GM19438 (cell line): ENCODE results near the gene SHBG.
"Not testable (repeated sequence)": the region's sequence is repeated elsewhere in the genome, so short reads cannot be mapped to it uniquely, and the experiment has no call there.

ENCODE experiments used
- ATAC-seq: cut with Tn5 transposase; IDR thresholded peaks from one replicate; pipeline ENCODE4 v1.9.1; 2021; ENCODE audit warnings: low read depth; ENCODE audit not compliant: unreplicated experiment

Gene SHBG, protein sequence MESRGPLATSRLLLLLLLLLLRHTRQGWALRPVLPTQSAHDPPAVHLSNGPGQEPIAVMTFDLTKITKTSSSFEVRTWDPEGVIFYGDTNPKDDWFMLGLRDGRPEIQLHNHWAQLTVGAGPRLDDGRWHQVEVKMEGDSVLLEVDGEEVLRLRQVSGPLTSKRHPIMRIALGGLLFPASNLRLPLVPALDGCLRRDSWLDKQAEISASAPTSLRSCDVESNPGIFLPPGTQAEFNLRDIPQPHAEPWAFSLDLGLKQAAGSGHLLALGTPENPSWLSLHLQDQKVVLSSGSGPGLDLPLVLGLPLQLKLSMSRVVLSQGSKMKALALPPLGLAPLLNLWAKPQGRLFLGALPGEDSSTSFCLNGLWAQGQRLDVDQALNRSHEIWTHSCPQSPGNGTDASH

DNA sequence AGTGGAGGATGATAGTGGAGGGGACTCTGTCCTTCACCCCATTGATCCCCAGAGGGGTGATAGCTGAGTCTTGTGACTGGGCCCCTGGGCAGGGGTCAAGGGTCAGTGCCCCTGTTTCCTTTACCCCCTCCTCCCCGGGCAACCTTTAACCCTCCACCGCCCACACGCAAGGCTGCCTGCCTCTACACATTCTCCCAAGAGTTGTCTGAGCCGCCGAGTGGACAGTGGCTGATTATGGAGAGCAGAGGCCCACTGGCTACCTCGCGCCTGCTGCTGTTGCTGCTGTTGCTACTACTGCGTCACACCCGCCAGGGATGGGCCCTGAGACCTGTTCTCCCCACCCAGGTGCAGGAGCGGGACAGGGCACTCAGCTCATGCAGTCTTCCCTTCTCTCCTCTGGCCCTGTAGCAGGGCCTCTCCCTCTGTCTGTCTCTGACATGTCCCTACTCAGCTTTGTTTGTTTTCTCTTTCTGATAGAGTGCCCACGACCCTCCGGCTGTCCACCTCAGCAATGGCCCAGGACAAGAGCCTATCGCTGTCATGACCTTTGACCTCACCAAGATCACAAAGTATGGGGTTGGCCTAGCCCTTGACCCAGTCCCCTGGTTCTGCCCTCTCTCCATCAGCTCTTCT is at the start of gene SHBG:
Gene SHBG, plus strand, starts transcription at position 197 of the 633 bp plus-strand sequence. Its CDS starts 38 bp downstream, at position 235.
- ATAC-seq, result no peak

GRCh38 chr17:7580604-7581575 is 49.0 kb upstream of the SHBG start:
- no peak for ATAC-seq

DNA sequence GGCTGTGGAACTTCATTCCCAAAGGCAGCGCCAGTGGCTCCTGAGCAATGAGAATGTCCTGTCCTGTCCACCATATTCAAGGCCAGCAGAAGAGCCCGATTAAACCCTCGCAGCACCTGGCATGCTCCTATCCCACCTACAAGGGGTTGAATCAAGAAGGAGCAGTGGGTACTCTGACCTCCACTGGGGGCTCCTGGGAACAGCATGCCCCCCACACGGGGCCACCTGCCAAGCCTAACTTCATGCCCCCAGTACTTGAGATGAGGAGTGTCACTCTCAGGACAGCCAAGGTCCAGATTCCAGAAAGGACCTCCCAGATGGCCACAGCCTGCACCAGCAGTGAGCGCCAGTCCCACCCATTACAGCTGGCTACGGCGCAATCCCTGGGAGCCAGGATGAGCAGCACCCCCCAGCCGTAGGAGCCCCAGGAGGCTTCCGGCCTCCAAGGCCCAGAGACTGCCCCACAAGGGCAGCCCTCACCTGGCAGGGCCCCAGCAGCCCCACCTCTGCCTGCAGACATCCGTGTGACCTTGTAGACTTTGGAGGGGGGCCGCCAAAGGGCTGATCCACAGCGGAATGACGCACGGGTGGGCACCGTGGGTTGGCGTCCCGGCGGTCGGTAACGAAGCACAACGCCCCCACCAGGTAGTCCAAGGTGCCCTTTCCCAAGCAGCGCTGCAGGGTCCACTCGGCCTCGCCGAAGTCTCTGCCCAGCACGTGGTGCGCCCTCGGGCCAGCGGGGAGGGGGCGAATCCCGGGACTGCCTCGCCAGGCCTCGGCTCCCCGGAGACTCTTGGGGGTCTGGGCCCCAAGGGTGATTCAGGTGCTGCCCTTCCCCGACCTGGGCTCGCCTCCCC is 47.3 kb upstream of the SHBG start:
- no peak for ATAC-seq

- ATAC-seq, result peak; percentile 70
Observed at GRCh38 chr17:7583253-7584109, 46.5 kb upstream of the SHBG start, which contains the start of gene MPDU1. TSS of gene MPDU1 (plus strand) at chr17:7583852. CDS start at chr17:7583863, 11 bp downstream.

GRCh38 chr17:7586673-7587419 is 43.1 kb upstream of the SHBG start:
- ATAC-seq, result no peak

DNA sequence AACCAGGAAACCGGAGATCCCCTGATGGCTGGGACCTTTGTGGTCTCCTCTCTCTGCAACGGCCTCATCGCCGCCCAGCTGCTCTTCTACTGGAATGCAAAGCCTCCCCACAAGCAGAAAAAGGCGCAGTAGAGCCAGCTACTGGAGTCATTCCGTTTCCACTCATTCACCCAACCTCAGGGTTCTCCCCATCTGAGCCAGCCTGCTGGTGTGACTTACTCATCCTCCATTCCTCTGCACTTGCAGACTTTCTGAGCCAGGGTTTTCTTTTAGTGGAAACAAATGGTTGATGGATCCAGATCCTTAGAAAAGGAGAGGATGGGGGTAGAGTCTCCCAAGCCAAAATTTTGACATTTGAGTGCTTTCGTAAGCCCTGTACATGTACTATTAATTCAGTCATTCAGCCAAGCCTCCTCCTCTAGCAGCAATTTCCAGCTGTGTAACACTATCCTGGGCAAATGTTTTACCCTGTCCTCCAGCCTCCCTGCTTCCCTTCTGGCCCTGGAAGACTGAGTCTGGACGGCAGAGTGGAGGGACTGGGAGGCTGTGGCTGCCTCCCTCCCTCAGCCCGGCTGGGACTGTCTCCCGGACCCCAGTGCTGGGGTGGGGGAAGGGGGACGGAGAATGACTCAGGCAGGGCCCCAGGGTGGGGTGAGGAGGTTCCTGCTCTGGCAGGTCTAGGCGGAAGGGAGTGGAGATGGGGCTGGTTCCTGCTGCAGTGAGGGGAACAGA is 42.3 kb upstream of the SHBG start:
- ATAC-seq, result no peak

DNA sequence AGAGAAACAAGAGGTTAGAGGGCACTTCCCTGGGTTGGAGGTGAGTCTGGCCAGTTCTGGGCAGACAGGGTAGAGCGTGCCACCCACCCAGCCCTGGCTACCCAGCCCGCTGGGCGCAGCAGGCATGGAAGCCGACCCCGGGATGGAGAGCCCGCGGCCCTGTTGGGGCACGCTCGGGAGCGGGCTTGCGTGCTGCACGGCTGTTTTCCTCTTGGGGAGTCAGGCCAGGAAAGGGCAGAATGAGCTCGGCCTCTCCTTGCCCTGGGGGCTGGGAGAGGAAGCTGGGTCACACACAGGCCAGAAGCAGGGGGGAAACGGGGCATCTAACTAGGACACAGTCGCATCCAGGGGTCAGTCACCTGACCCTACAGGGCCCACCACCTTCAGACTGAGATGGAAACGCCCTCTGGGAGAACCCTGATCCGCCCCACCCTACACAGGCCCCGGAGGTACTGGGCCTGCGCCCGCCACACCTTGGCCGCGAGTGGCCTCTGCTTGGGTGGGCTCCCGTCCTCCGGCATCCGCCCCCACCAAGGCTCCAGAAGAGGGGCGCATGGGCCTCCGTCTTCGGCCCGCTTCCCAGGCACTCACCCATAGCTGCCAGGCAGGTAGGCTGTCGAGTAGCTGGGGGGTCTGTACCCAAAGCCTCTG is 41.3 kb upstream of the SHBG start:
- ATAC-seq, result no peak

- ATAC-seq, result no peak
Observed at GRCh38 chr17:7589204-7589868, 40.6 kb upstream of the SHBG start.

DNA sequence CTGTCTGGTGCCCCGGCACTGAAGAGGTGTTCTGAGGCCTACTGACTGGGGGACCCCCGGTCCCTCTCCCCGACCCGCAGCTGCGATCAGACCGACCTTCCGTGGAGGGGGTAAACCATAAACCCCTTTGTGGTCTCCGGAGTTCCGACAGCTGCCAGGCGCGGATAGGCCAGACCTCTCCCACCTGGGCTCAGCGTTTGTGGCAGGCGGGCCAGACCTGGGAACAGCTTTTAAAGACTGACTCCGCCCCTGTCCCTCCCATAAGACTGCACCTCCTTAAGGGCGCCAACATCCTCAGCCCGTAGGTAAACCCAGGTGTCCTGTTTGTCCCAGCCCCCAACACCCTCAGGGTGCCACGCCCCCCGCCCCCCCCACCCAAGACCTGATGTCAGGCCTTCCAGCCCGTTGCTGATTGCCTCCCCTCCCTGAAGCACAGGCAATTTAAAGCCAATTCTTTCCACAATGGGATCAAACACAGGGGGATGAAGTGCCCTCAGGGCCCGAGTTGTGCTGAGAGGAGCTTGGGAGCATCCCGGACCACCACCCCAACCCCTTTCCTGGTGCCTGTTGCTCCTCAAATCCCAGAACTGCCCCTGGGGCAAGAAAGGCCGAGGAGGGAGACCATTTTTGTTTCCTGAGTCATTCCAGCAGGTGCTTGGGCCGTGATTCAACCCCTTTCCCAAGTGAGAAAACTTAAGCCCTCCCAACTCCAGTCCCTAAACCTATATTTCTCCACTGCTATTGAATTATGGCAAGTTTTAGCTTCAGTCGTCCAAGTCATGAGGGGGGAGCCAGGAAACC is 39.8 kb upstream of the SHBG start, which contains the start of gene SOX15:
Gene SOX15, minus strand, starts transcription at position 204 of the 801 bp plus-strand sequence. CDS start 418 bp downstream, outside the sequence.
- ATAC-seq, result no peak

DNA sequence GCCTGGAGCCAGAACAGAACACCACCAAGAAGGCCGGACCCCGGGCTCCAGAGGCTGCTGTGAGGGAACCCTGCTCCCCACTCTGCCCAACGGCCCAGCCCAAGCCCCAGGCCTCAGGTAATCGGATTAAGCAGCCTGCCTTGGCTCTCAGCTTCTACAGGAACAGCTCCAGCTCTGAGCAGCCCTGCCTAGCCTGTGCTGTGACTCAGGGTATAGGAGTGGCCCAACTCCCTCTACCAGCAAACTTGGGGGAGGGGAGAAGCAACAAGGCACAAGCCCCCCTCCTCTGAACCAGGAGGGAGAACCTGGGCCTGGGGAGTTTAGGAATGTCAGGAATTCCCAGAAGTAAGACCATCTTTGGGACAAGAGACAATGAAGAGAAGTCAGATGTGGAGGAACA is 39.2 kb upstream of the SHBG start:
- no peak for ATAC-seq

DNA sequence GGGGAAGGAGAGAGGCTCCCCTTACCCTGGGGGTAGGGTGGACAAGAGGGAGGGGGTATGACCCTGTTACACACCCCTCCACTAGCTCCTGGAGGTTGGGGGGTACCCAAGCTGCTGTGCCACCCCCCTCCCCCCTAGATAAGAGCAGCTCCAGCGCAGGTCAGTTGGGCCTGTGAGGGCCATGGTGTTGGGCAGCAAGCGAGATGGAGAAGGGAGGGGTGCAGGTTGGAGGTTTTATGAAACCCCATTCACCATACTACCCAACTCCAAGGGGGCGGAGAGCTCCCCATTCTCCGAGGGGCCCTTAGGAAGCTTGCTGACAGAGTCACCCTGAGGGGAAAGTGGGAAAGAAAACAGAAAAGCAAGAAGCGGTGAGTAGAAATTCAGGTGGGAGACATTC is 38.3 kb upstream of the SHBG start:
- no peak for ATAC-seq

GRCh38 chr17:7592422-7593021 is 37.4 kb upstream of the SHBG start:
- ATAC-seq, result no peak

DNA sequence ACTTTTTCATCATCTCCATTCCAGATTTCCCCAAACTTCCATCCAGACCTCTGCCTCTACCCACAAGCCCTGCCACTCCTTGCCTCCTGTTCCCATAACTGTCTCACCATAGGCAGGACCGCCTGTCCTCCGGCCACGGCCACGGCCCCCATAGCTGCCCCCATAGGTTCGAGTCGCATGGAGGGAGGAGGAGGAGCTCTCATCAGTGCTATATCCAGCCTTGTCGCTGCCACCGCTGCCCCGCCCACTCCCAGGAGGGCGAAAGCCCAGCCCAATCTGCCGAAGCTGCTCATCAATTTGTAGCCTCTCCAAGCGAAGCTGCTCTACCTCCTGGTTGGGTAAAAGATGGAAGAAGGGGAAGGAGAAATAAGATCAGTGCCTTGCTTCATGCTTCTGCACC is 36.6 kb upstream of the SHBG start:
- no peak for ATAC-seq

GRCh38 chr17:7597561-7597960 is 32.4 kb upstream of the SHBG start:
- not testable (repeated sequence) for ATAC-seq

DNA sequence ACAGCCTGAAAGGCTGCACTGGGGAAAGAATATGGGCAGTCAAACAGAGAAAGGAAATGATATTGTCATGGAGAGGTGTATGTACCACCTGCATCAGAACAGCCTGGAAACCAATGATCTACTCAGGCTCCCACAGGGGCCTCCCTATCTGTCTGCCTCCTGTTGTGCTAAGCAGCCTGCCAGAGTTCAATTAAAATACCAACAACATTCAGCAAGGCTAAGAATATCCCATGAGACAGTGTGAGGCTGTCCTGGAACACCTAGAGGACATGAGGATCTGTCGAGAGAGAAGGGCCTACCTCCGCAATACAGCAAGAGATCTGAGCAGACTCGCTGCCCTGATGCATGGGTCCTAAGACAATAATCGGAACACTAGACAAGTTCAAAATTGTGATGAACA is 23.7 kb upstream of the SHBG start:
- no peak for ATAC-seq
